GM18517 (cell line): ENCODE measurements around the gene LPP.

Source experiments
- ATAC-seq: cut with Tn5 transposase; IDR thresholded peaks from one replicate; pipeline ENCODE4 v1.9.1; 2021; ENCODE audit warnings: mild to moderate bottlenecking, moderate library complexity; ENCODE audit not compliant: unreplicated experiment

LPP gene

DNA sequence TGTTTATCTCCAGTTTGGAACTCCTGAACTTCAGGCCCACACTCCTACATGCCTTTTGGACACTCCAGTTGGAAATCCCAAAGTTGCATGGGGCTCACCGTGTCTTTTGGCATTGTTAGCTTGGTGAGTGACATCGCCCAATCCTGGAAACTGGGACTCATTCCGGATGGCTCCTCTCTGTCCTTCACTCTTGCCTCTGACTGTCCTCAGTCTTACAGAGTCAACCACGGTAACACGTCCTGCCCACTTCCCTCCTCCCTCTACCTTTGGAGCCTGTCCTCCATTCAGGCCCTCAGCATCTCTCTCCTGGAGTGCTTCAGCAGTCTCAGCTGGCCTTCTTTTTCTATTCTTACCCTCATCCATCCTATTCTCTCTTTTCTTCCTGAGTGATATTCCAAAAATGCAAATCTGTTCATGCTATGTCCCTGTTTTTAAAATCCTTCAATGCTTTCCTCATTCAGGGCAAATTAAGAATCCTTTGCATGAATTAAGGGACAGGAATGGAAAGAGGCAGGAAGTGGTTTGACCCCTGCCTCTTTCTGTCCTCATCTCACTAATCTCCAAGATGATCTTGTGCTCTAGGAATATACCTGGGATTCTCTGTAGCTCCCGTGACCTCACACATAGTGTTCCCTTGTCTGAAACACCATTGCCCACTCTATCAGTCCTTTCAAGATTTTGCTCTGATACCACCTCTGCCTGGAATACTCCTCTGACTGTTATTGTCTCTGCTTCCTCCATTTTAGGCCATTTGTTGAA is 42.5 kb downstream of the LPP start:
- ATAC-seq, result no peak

DNA sequence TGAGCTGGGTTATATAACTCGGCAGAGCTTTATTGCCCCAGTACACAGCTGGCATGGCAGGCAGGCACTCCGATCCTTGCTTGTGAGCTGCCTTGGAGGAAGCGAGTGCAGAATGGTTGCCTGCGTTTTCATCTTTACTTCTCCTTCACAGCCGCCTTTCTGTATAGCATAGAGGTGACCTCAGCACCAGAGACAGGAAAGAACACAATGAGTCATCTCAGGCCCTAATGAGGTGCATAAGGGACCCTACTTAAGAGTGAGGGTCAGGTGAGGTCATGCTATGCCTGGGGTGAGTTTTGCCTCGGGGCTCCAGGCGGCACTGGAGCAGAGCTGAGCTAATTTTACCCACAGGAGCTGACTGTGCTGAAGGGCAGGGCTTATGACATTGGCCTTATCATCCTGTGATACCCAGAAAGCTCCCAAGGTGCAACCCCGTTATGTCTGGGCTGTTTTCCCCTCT is 43.5 kb downstream of the LPP start:
- no peak for ATAC-seq

DNA sequence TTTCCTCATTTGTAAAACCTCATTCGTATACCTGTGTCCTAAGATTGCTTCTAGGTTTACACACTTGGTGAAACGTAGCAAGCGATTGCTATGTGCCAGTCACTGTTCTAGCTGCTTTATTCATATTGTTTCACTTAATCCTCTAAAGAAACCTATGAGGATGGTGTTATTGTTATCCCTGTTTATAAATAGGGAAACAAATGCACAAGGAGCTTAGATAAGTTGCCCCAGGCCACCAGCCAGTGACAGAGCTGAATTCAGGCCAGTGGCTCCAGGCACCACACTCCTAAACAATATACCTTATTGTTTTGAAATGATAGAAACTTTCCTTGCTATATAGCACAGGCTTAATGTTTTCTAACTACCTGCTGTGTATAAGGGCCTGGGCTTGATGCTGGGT is 44.0 kb downstream of the LPP start:
- ATAC-seq, result no peak

DNA sequence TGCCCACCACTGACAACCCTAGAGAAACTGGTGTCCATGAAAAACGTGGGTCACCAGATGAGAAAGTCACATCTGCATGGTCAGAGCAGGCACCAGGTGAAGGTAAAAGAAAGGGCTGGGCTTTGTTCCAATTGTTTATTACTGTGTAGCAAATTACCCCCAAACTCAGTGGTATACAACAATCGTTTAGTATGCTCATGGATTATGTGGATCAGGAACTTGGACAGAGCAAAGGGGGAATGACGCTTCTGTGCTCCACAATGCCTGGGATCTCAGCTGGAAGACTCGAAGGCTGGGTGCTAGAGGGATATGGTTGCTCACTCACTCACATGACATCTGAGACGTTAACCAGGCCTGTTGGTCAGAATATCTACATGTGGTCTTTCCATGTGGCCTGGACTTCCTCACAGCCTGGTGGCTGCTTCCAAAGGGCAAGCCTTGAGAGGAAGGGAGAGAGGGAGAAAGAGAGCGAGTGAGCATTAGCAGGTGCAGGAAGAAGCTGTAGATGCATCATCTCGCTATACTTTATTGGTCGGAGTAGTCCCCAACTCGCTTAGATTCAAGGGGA is 44.9 kb downstream of the LPP start:
- ATAC-seq, result no peak

DNA sequence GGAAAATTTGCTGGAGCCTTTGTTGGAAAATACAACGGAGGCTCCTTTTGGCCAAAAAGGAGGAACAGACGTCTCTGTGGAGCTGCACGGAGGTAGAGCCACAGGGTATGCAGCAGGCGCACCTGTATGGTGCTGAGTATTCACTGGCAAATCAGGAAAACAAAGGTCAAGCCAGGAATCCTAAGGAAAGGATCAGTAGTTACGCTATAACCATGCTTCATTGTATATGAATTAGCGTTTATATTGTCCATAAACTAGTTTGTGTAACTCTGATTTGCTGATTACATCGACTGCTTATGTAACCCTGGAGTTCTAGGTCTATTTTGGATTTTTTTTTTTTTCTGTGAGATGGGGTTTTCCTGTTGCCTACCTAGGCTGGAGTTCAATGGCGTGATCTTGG is 45.4 kb downstream of the LPP start:
- ATAC-seq, result no peak

DNA sequence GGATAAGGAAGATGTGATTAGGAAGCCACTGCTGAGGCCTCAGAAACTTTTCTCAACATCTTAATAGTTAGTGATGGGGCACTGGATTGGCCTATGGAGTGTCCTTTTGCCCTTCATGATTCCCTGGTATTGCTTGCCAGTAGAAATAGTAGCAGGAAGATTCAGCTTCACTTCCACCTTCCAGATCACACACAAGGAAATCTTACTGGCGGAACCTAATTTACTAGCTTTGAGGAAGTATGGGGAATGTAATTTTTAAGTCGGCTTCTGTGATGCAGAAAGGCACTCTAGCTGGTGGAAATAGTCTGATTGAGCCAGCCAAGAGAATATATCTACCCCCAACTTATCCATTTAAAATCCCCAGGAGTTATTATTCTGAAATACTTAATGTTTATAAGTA is 46.5 kb downstream of the LPP start:
- no peak for ATAC-seq

DNA sequence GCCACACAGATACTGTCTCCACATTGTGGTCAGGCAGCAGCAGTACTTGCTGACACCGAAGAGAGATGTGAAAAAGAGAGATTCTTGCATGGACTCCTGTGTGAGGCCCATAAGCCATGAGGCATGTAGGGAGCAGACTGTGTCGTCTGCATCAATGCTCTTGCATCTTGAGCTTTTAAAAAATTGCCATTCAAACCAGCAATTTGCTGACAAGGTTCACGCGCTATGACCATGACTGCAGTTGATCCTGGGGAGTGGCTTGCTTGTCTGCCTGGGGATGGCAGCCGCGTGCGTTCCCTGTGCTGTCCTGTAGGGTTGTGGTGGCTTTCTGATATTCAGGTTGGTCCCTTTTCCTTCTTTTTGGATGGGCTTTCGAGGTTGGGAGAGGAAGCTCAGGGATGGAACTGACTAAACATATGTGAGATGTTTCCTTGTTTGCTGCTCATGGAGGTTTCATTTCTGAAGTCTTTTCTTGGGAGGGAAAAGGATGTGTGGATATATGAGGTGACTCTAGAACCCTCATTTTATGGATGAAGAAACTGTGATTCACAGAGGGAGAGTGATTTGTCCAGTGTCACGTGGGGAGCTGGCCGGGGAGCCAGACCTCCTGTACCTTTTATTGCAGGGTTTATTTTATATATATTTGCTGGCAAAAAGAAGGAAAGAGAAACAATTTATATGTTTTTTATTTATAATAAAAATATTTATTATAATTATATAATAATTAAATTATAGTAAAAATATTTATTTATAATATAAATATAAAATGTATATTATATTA is 48.6 kb downstream of the LPP start:
- ATAC-seq, result no peak

DNA sequence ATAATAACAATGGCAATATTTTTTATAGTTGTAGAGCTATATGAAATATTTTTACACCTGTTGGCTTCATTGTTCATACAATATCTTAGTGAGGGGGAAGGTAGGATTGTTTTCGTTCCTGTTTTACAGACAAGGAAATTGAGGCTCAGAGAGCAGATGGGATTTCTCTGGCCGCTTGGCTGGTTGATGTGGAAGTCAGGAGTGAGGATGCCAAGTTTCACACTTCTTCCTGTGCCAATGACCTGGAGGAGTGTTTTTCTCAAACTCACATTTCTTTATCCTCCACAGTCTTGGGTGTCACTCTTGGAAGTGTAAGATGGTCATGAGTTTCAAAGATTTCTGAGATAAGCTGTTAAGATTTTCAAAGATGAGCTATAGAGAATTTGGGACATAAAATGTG is 50.6 kb downstream of the LPP start:
- ATAC-seq, result no peak

DNA sequence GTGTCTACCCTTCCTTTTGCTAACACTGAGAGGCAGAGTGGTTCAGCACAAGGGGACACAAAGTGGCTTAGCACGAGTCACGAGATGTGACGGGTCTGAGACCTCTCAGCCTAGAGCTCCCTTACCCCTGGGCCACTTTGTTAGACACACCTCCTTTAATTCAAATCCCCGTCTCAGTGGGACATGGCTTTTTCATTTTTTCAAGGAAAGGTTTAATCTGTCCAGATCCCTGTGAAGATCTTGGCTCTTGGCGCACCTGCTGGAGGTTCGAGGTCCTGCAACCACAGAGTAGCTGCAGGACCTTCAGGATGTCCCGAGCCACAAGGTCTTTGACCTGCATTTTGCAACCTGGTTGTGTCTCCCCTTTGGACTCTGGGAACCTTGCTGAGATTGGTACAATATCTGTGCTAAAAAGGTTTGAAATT is 52.0 kb downstream of the LPP start:
- no peak for ATAC-seq

DNA sequence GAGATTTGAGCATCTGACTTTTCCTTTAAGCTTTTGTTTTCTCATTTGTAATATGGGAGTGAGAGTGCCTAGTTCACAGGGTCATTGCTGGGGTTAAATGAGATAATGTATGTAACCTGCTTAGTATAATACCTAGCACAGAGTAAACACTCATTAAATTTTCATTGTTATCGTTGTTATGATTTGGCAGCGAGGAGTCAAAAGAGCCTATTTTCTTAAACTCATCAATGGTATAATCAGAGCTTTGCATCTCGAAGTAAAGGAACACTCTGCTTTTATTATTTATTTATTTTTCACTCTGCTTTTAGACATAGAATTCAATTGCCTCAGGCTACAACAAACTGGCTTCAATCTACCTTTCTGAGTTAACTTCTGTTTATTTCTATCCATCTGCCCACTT is 52.8 kb downstream of the LPP start:
- no peak for ATAC-seq

DNA sequence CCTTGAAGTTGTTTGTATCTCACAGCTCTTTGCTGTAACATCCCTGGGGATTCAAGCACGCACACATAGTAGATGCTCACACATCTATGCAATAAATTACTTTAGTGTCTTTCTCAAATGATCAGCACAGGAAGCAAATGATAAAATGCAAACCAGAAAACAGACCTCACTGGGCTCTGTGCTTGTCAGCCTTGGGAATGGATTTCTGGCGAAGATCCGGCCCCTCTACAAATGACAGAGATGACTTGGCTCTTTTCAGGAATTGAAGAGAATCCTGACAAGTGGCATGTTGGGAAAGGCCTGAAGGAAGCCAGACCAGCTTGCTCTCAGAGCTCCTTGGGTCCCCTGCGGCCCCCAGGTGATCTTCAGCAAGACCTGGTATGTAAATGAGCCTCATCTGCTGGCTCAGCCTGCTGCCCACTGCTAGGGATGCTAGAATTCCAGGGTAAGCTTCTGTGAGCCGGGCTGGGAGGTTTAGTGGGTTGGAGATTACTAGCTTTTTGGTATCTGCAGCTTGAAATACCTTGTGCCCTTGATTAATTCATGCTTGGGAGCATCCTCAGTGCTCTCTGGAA is 54.1 kb downstream of the LPP start:
- ATAC-seq, result no peak

DNA sequence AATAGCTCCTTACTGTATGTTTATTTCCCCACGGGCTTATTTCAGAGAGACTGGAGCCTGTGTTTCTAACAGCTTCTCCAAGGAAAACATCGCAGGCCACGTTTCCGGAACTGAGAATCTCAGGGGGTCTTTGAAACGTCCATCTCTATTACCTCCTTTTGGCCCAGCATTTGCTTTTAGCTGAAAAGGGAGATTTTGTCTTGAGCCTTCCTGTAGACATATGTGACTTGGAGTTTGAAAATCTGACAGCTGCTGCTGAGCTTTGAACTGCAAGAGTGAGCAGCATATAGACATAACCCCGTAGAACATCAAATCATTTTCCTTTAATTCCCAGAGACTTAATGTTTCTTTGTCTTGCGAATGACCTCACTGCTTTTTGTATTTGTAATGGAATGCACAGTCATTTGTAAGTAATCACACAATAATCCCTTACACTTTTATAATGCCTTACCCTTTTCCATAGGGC is 54.6 kb downstream of the LPP start:
- ATAC-seq, result no peak

DNA sequence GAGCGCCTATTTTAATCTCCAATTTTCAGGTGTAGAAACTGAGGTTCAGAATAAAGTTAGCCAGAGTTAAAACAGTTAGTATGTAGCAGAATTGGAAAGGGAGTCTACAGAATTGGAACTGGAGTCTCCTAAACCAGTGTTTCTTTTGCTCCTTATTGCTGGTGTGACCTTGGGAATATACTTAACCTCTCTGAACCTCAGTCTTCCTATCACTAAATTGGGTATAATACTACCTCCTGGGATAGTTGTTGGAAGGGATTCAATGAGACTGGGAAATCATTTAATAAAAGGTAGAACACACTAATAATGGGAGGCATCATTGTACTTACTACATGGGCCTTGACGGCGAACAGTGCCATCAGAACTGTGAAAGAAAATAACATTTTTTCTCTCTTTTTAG is 55.1 kb downstream of the LPP start:
- no peak for ATAC-seq

DNA sequence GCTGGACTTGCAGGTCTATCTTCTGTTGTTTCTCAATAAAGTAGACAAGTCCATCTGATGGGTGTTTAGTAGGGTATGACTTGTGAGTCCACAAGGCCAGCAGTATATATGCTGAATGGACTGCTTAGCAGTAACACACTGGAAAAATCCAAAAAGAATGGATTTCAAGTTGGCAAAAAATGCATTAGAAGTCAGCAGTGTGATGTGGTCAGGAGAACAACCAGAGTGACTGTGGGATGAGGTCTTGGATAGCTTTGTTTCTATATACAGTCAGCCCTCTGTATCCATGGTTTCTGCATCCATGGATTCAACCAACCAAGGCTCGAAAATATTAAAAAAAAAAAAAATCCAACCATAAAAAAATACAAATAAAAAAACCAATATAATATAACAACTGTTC is 55.8 kb downstream of the LPP start:
- ATAC-seq, result no peak

DNA sequence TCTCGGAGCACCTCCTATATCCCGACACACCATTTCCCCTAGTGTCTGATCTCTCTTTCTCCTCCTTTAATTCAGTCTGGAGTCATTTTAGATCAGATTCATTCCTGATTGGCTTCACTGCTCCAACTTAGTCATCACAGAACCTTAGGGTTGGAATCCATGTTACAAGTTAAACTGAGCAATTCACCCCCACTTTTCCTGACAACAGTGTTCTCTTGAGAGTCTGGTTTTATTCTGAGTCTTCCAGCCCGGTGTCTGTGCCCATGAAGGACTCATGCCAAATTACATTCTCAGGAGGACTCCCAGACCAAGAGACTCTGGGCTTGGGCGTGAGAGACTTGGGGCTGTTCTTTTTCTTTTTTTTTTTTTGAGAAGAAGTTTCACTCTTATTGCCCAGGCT is 57.5 kb downstream of the LPP start:
- no peak for ATAC-seq

DNA sequence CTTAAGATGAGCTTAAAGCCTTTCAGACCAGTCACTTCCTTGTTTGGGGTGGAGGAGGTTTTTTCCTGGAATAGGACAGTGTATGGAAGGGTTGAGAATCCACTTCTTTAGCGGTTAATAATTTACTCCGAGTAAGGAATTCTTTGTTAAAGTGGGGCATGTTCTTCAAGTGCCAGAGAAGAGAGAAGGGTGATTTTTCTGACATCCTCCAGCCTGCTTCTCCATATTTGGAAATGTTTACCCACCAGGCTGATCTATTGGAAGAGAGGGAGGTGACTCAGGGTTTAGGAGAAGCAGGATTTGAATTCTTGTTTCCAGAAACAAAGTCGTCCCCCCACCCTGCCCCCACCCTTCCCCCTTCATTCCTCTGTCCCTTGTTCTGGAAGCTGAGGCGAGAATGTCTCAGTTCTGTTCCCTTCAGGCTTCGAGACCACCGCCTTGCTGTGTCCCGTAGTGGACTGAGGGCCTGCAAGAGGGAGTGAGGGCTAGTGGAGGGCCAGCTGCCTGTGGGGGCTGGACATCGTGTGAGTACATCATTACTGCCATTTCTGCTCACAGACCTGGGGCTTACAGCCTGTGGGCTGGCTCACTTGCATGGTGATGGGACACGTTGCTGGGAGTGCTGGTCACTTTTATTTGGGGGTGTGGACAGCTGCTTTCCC is 58.5 kb downstream of the LPP start:
- ATAC-seq, result no peak

DNA sequence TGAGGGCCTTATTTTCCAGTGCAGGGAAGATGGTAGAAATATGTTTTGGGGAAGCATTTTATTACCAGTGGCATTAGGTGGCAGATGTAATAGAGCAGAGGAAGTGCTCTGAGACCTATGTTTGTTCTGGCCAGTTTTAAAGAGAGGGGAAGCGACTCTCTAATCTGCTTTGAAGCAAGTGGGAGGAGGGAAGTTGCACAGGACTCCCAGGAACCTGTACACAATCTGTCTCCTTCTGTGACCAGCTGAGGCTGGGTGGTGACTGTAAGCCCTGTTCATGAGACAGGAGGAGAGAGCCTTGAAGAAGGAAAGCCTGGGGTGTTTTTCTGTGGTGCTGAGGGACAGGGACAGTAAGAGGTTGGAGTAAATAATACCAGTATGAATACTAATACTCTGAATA is 60.5 kb downstream of the LPP start:
- ATAC-seq, result no peak

DNA sequence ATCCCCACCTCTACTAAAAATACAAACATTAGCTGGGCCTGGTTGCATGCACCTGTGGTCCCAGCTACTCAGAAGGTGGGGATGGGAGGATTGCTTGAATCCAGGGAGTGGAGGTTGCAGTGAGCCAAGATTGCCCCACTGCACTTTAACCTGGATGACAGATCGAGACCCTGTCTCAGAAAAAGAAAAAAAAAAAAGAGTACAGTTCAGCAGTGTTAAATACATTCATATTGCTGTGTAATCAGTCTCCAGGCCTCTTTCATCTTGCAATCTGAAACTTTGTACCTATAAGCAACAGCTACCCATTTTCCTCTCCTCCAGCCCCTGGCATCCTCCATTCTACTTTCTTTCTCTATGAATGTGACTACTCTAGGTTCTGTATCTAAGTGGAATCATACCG is 61.2 kb downstream of the LPP start:
- no peak for ATAC-seq

DNA sequence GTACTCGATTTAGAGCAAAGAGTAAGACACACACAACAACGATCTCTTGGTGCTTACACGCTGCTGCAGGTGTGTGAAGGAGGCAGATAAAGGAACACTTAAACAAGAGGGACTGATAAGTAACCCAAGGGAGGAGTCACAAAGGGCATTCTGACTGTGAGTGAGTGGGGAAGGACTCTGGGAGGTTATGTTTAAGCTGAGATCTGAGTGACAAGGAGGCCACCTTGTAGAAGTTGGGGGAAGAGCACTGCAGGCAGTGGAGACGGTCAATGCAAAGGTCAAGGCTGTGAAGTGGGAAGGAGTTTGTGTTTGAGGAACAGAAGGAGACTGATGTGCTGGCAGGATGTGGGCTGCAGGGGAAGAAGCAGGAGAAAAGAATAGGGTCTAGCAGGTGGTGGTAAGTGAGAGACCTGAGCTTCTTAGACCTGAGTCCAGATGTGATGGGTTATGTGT is 63.1 kb downstream of the LPP start:
- no peak for ATAC-seq

DNA sequence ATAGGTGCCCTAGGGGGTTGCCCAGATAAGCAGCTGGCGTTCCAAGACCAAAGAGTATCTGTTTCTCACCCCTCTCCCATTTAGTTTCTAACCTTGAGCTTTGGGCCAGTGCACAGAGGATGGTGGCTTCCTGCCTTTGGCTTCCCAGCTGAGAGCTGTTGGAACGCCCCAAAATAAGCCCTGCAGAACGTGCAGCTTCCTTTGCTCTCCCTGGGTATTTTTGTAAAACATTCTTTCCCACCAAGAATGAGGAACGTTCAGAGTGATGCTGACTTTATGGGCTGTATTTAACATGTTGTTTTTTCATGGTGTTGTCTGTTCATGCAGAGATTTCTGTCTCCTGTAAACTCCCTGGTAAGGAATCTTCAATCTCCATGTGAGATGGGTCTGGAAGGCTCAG is 63.8 kb downstream of the LPP start:
- ATAC-seq, result no peak

DNA sequence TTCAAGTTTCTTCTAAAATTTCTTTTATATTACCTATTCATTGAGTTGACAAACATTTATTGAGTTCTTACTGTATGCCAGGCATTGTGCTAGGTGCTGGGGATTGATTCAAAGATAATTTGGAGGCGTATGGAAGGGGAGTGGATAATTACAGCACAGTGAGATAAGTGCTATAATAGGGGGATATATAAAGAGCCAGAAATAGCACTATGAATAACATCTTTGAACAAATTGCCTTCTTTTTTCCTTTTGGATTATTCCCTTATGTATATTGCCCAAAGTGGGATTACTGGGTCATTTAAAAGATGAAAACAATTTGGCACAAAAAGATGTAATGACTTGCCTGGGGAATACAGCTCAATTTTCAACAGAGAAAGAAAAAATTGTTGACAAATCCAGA is 64.6 kb downstream of the LPP start:
- no peak for ATAC-seq
